ENCODE results near the gene CD151. TPM values are rescaled to one million over a fixed set of nuclear protein-coding genes. Genes with fewer than 3 reads are reported as not detected.

Gene CD151
- total RNA-seq, 1 donor from 2014 or later, result 558 TPM

- DNase-seq (ENCODE audit: low spot score), result no peak
- Mint-ChIP-seq H3K27ac (ENCODE audit: unreplicated experiment) (peak within 1 kb of the TSS; percentile 93), H3K27me3 (ENCODE audit: low read depth) (no peaks in the 10 kb centered on the region), H3K9me3 (ENCODE audit: low read depth) (no peaks in the 10 kb centered on the region), H3K36me3 (ENCODE audit: low read depth) (peaks cover 2% of the 10 kb centered on the region), H3K4me3 (ENCODE audit: unreplicated experiment) (peak within 1 kb of the TSS; percentile 84), H3K4me1 (ENCODE audit: low read depth) (peaks cover 15% of the 10 kb centered on the region)
- peak; percentile 87 for TF ChIP-seq CTCF (IDR thresholded peaks at IDR 0.05)
Measured at GRCh38 chr11:798093-798713, 34.5 kb upstream of the CD151 start, which contains the start of gene SLC25A22. Gene SLC25A22, minus strand, starts transcription at chr11:798281. Its CDS starts 3,275 bp downstream, at chr11:795006.

- Mint-ChIP-seq H3K4me3 (ENCODE audit: unreplicated experiment) (no peak overlapping the region), H3K27me3 (ENCODE audit: low read depth) (no peaks in the 10 kb centered on the region), H3K27ac (ENCODE audit: unreplicated experiment) (no peak overlapping the region), H3K4me1 (ENCODE audit: low read depth) (peaks cover 25% of the 10 kb centered on the region), H3K9me3 (ENCODE audit: low read depth) (no peaks in the 10 kb centered on the region), H3K36me3 (ENCODE audit: low read depth) (peaks cover 2% of the 10 kb centered on the region)
- no peak for DNase-seq (ENCODE audit: low spot score)
- TF ChIP-seq CTCF (IDR thresholded peaks at IDR 0.05), result no peak
Measured at GRCh38 chr11:799641-800316, 33.0 kb upstream of the CD151 start.

- Mint-ChIP-seq H3K4me1 (ENCODE audit: low read depth) (peaks cover 25% of the 10 kb centered on the region), H3K27me3 (ENCODE audit: low read depth) (no peaks in the 10 kb centered on the region), H3K4me3 (ENCODE audit: unreplicated experiment) (no peak overlapping the region), H3K27ac (ENCODE audit: unreplicated experiment) (no peak overlapping the region), H3K9me3 (ENCODE audit: low read depth) (no peaks in the 10 kb centered on the region), H3K36me3 (ENCODE audit: low read depth) (peaks cover 2% of the 10 kb centered on the region)
- no peak for DNase-seq (ENCODE audit: low spot score)
- TF ChIP-seq CTCF (IDR thresholded peaks at IDR 0.05), result no peak
Measured at GRCh38 chr11:800473-800872, 32.3 kb upstream of the CD151 start.

GRCh38 chr11:801097-801780 is 31.5 kb upstream of the CD151 start:
- H3K36me3 Mint-ChIP-seq (ENCODE audit: low read depth), result peaks cover 2% of the 10 kb centered on the region
- no peak for DNase-seq (ENCODE audit: low spot score)
- no peak overlapping the region for H3K27ac Mint-ChIP-seq (ENCODE audit: unreplicated experiment)
- TF ChIP-seq CTCF (IDR thresholded peaks at IDR 0.05), result no peak
- H3K9me3 Mint-ChIP-seq (ENCODE audit: low read depth), result no peaks in the 10 kb centered on the region
- H3K4me1 Mint-ChIP-seq (ENCODE audit: low read depth), result peaks cover 23% of the 10 kb centered on the region
- H3K4me3 Mint-ChIP-seq (ENCODE audit: unreplicated experiment), result no peak overlapping the region
- no peaks in the 10 kb centered on the region for H3K27me3 Mint-ChIP-seq (ENCODE audit: low read depth)

- Mint-ChIP-seq H3K36me3 (ENCODE audit: low read depth) (peaks cover 2% of the 10 kb centered on the region), H3K27ac (ENCODE audit: unreplicated experiment) (no peak overlapping the region), H3K4me1 (ENCODE audit: low read depth) (peaks cover 15% of the 10 kb centered on the region), H3K27me3 (ENCODE audit: low read depth) (no peaks in the 10 kb centered on the region), H3K4me3 (ENCODE audit: unreplicated experiment) (no peak overlapping the region), H3K9me3 (ENCODE audit: low read depth) (no peaks in the 10 kb centered on the region)
- DNase-seq (ENCODE audit: low spot score), result no peak
- no peak for TF ChIP-seq CTCF (IDR thresholded peaks at IDR 0.05)
Measured at GRCh38 chr11:802018-802617, 30.6 kb upstream of the CD151 start.
